WTC11 (cell line): ENCODE results near the gene SRSF2.

Experiments
- ATF2 ChIP-seq: sonication (generic); formaldehyde crosslinking; IDR thresholded peaks from 2 replicates; pipeline ENCODE4 v1.8.1; 2022; ENCODE audit warnings: low read depth, missing genetic modification reagents, borderline replicate concordance
- CDX4 ChIP-seq: fragments of 250-450 bp; sonication (Bioruptor Pico); IDR thresholded peaks from 2 replicates; pipeline ENCODE4 v1.9.0; 2021; ENCODE audit warnings: moderate library complexity, mild to moderate bottlenecking, inconsistent platforms, borderline replicate concordance
- CREM ChIP-seq: sonication (generic); formaldehyde crosslinking; IDR thresholded peaks from 2 replicates; pipeline ENCODE4 v1.8.1; 2022; ENCODE audit warnings: mild to moderate bottlenecking, missing genetic modification reagents, moderate library complexity
- CTCF ChIP-seq: fragments of 200-600 bp; IDR thresholded peaks from 2 replicates; pipeline ENCODE4 v1.8.0; 2022; ENCODE audit warnings: antibody characterized with exemption
- FOXK1 ChIP-seq: sonication (generic); formaldehyde crosslinking; IDR thresholded peaks from 2 replicates; pipeline ENCODE4 v1.8.0; 2022; ENCODE audit warnings: mild to moderate bottlenecking, moderate library complexity, missing genetic modification reagents
- NFE2L1 ChIP-seq: sonication (generic); formaldehyde crosslinking; IDR thresholded peaks from 2 replicates; pipeline ENCODE4 v1.8.1; 2023; ENCODE audit warnings: missing genetic modification reagents
- NR2C2 ChIP-seq: sonication (generic); formaldehyde crosslinking; IDR thresholded peaks from 2 replicates; pipeline ENCODE4 v1.8.0; 2022; ENCODE audit warnings: mild to moderate bottlenecking, missing genetic modification reagents
- NR3C1 ChIP-seq: sonication (generic); formaldehyde crosslinking; conservative IDR thresholded peaks from 2 replicates; pipeline ENCODE4 v1.8.1; 2023; ENCODE audit warnings: low read depth, mild to moderate bottlenecking, missing genetic modification reagents
- PRDM15 ChIP-seq: sonication (generic); formaldehyde crosslinking; IDR thresholded peaks from 2 replicates; pipeline ENCODE4 v1.8.0; 2022; ENCODE audit warnings: missing genetic modification reagents
- USF1 ChIP-seq: sonication (generic); formaldehyde crosslinking; IDR thresholded peaks from 2 replicates; pipeline ENCODE4 v1.8.0; 2022; ENCODE audit warnings: mild to moderate bottlenecking, missing genetic modification reagents
- ZBTB21 ChIP-seq: sonication (generic); formaldehyde crosslinking; IDR thresholded peaks from 2 replicates; pipeline ENCODE4 v1.8.1; 2023; ENCODE audit warnings: mild to moderate bottlenecking, missing genetic modification reagents, borderline replicate concordance
- ZBTB43 ChIP-seq: sonication (generic); formaldehyde crosslinking; IDR thresholded peaks from 2 replicates; pipeline ENCODE4 v1.8.1; 2023; ENCODE audit warnings: mild to moderate bottlenecking, missing genetic modification reagents
- ZNF138 ChIP-seq: sonication (generic); formaldehyde crosslinking; conservative IDR thresholded peaks from 2 replicates; pipeline ENCODE4 v1.8.1; 2022; ENCODE audit warnings: mild to moderate bottlenecking, moderate library complexity, missing genetic modification reagents
- ZNF263 ChIP-seq: sonication (generic); formaldehyde crosslinking; IDR thresholded peaks from 2 replicates; pipeline ENCODE4 v1.8.1; 2022; ENCODE audit warnings: low read depth, mild to moderate bottlenecking, moderate library complexity, missing genetic modification reagents

GRCh38 chr17:76727745-76728456 is 9.2 kb downstream of the SRSF2 start:
- TF ChIP-seq CDX4 (CRISPR knock-in tag) = no peak
- TF ChIP-seq NR3C1 (CRISPR knock-in tag) = no peak
- TF ChIP-seq ZBTB43 (CRISPR knock-in tag) = no peak
- TF ChIP-seq CTCF = no peak
- TF ChIP-seq CREM (CRISPR knock-in tag) = no peak
- no peak for TF ChIP-seq NFE2L1 (CRISPR knock-in tag)
- no peak for TF ChIP-seq ATF2 (CRISPR knock-in tag)
- TF ChIP-seq ZBTB21 (CRISPR knock-in tag) = no peak
- TF ChIP-seq NR2C2 (CRISPR knock-in tag) = no peak
- no peak for TF ChIP-seq PRDM15
- TF ChIP-seq ZNF263 (CRISPR knock-in tag) = no peak
- TF ChIP-seq FOXK1 (CRISPR knock-in tag) = no peak
- no peak for TF ChIP-seq ZNF138 (CRISPR knock-in tag)
- TF ChIP-seq USF1 (CRISPR knock-in tag) = no peak
